ENCODE results near the gene PIK3R1. TPM values are rescaled to one million over a fixed set of nuclear protein-coding genes. Genes with fewer than 3 reads are reported as not detected.

The PIK3R1 gene
- total RNA-seq, 4 donors from 2014 or later, result 44.9 to 222 (median 81.6) TPM

DNA sequence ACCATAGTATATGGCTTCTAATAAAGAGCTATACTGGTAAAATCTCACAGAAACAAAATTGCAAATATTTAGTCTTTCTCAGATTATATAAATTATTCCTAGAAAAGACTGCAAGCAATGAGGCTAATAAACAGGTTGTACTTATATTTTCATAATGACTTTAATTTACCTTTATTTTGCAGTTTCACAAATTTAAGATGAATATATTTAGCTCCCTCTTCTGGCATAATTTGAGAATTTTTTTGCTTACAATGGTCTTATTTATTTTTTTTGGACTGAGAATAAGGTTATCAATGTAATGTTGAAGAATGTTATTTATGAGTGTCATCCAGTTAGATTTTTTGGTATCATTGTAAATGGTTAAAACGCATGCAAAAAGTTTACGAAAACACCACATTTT lies 56.7 kb downstream of the PIK3R1 start:
- H3K9me3 ChIP-seq, result no peaks in the 10 kb centered on the region
- peak overlapping the region in 3 of 4 donors; percentile 60 to 73 (median 68) for H3K27ac ChIP-seq
- no peak for DNase-seq
- intact Hi-C loops (cut with DNase I; ENCODE audit: low total_unique reads), result no loop called here
- H3K27me3 ChIP-seq, result no peaks in the 10 kb centered on the region
- 77 to 87% methylated on average over 2 of the region's 2 CpGs for WGBS, 2 donors (ENCODE audit: low coverage in 1 of 2)
- in situ Hi-C loops (cut with MboI; ENCODE audit: low pct_ligation_motif_present in 1 of 4, low pct_unique_long_range_greater_than_20kb in 1 of 4, low sequenced_read_pairs in 3 of 4), result loop anchor here in 1 of 4 donors (25.0 kb wide), 1 partner anchor 1035 kb away; no protein-coding TSS in a partner anchor
- H3K36me3 ChIP-seq, result peaks cover 0 to 17% (median 7%) of the 10 kb centered on the region in 4 donors
- H3K4me3 ChIP-seq, result no peak overlapping the region
- peaks cover 29 to 63% (median 52%) of the 10 kb centered on the region in 4 donors for H3K4me1 ChIP-seq
- TF ChIP-seq POLR2AphosphoS5 (IDR thresholded peaks at IDR 0.05), result no peak
- TF ChIP-seq, protein P1, sequence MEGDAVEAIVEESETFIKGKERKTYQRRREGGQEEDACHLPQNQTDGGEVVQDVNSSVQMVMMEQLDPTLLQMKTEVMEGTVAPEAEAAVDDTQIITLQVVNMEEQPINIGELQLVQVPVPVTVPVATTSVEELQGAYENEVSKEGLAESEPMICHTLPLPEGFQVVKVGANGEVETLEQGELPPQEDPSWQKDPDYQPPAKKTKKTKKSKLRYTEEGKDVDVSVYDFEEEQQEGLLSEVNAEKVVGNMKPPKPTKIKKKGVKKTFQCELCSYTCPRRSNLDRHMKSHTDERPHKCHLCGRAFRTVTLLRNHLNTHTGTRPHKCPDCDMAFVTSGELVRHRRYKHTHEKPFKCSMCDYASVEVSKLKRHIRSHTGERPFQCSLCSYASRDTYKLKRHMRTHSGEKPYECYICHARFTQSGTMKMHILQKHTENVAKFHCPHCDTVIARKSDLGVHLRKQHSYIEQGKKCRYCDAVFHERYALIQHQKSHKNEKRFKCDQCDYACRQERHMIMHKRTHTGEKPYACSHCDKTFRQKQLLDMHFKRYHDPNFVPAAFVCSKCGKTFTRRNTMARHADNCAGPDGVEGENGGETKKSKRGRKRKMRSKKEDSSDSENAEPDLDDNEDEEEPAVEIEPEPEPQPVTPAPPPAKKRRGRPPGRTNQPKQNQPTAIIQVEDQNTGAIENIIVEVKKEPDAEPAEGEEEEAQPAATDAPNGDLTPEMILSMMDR (IDR thresholded peaks at IDR 0.05), result peak; percentile 31 to 49 (median 34)

DNA sequence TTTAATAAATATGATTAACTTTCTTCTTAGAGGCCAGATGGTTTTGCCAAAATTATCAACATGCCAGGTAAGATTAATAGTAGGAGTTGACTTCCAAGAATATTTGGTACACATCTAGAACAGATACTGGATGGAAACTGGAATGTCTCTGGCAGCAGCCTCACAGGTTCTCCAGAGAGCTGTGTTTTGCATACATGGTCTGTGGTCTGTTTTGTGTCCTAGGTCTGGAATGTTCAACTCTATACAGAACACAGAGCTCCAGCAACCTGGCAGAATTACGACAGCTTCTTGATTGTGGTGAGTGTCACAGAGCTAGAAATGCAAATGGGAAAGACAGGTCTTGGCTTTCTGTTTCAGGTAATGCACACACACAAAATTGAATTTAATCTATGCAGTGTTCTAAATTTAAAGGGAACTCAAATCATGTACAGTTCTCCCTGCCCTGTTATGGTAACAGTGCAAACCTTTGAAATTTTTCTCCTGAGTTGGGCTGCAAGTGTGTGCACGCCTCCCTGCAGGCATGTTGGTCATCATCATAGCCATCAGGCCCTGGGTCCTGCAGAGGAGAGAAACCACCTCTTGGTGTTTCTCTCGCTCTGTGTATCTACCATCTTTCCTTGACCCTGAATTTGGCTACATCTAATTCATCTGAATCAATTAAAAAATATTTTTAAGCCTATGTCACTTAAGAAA lies 58.3 kb downstream of the PIK3R1 start:
- Histone ChIP-seq H3K4me1 (peaks cover 16 to 54% (median 36%) of the 10 kb centered on the region in 4 donors), H3K4me3 (no peak overlapping the region), H3K27me3 (no peaks in the 10 kb centered on the region), H3K9me3 (no peaks in the 10 kb centered on the region), H3K27ac (peak overlapping the region; percentile 38 to 73 (median 64)), H3K36me3 (peaks cover 0 to 23% (median 10%) of the 10 kb centered on the region in 4 donors)
- in situ Hi-C loops (cut with MboI; ENCODE audit: low pct_ligation_motif_present in 1 of 4, low pct_unique_long_range_greater_than_20kb in 1 of 4, low sequenced_read_pairs in 3 of 4) (loop anchor here in 1 of 4 donors (25.0 kb wide), 1 partner anchor 1037 kb away; no protein-coding TSS in a partner anchor), intact Hi-C loops (cut with DNase I; ENCODE audit: low total_unique reads) (no loop called here)
- 50 to 86% methylated on average over 2 to 3 of the region's 3 CpGs for WGBS, 2 donors (ENCODE audit: low coverage in 1 of 2)
- TF ChIP-seq POLR2A (IDR thresholded peaks at IDR 0.05) (no peak), EP300 (IDR thresholded peaks at IDR 0.05; ENCODE audit: low read depth) (peak; percentile 66), POLR2AphosphoS5 (IDR thresholded peaks at IDR 0.05) (peak; percentile 59 to 81 (median 66))
- no peak for DNase-seq

DNA sequence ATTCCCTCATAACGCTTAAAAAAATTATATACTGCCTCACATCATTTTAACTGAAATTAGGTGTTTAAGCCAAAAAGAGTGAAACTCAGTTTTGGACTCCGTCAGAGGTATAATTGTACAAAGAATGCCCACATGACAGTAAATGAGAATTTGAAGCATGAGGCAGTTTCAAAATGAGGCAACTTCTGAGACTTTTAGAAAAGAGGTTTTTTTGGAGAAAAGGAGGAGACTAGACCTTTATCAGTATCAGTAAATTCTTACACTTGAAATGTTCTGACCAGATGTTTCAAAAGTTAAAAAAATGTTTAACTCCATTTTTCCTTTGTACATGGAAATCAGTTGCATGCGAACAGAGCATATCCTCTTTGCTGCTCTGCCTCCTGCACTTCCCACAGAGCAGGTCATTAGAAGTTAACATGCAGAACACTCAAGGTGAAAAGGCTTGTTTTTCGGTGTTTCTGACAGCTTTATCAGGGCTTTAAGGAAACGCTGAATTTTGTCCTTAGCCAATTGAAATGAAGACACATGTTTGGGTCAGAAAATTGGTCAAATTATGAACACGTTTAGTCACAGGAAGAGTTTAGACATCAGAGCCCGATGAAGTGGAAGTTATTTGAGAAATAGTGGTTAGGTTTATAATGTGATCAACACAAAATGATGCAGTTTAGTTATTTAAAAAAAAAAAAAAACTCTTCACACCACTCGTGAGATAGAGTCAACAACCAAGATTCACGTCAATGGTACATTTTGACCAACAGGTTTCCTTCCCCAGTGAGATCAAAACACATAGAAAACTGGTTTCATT lies 59.5 kb downstream of the PIK3R1 start:
- Histone ChIP-seq H3K27ac (peak overlapping the region; percentile 38 to 73 (median 64)), H3K36me3 (peaks cover 0 to 32% (median 16%) of the 10 kb centered on the region in 4 donors), H3K9me3 (no peaks in the 10 kb centered on the region), H3K27me3 (no peaks in the 10 kb centered on the region), H3K4me1 (peaks cover 7 to 42% (median 26%) of the 10 kb centered on the region in 4 donors), H3K4me3 (no peak overlapping the region)
- TF ChIP-seq EP300 (IDR thresholded peaks at IDR 0.05; ENCODE audit: low read depth), result no peak
- TF ChIP-seq, protein P1 (IDR thresholded peaks at IDR 0.05), result no peak
- TF ChIP-seq POLR2AphosphoS5 (IDR thresholded peaks at IDR 0.05), result peak in 1 of 3 donors; percentile 28
- no peak for TF ChIP-seq POLR2A (IDR thresholded peaks at IDR 0.05)
- WGBS, 2 donors (ENCODE audit: low coverage in 1 of 2), result 69 to 70% methylated on average over 9 of the region's 9 CpGs
- no peak for DNase-seq
- intact Hi-C loops (cut with DNase I; ENCODE audit: low total_unique reads), result no loop called here
- in situ Hi-C loops (cut with MboI; ENCODE audit: low pct_ligation_motif_present in 1 of 4, low pct_unique_long_range_greater_than_20kb in 1 of 4, low sequenced_read_pairs in 3 of 4), result loop anchor here (25.0 kb wide), 3 partner anchors 187 to 1038 kb away; no protein-coding TSS in a partner anchor

DNA sequence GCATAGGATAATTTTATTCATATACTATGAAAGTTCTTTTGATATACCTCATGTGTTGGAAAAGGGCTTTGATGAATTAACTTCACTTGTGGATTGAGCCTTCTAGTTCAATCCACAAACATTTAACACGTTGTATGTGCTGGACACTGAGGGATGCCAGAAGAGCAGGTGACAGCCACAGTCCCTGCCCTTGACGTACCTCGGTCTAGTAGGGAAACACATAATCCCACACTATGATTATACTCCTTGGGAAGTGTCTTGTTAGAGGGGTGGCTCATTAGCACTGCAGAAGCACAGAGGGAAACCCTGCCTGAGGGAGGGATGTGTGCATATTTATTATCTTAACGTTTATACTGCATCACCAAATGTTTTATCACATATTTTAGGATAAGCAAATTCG lies 61.2 kb downstream of the PIK3R1 start:
- in situ Hi-C loops (cut with MboI; ENCODE audit: low pct_ligation_motif_present in 1 of 4, low pct_unique_long_range_greater_than_20kb in 1 of 4, low sequenced_read_pairs in 3 of 4), result loop anchor here (25.0 kb wide), 2 partner anchors 186 to 686 kb away; no protein-coding TSS in a partner anchor
- intact Hi-C loops (cut with DNase I; ENCODE audit: low total_unique reads), result no loop called here
- H3K4me3 ChIP-seq, result no peak overlapping the region
- no peak for TF ChIP-seq POLR2AphosphoS5 (IDR thresholded peaks at IDR 0.05)
- TF ChIP-seq POLR2A (IDR thresholded peaks at IDR 0.05), result no peak
- TF ChIP-seq, protein P1 (IDR thresholded peaks at IDR 0.05), result no peak
- no peak for TF ChIP-seq EP300 (IDR thresholded peaks at IDR 0.05; ENCODE audit: low read depth)
- no peaks in the 10 kb centered on the region for H3K9me3 ChIP-seq
- no peaks in the 10 kb centered on the region for H3K27me3 ChIP-seq
- peak overlapping the region in 1 of 4 donors; percentile 1 for H3K27ac ChIP-seq
- 58 to 84% methylated on average over 2 to 5 of the region's 5 CpGs for WGBS, 2 donors (ENCODE audit: low coverage in 1 of 2)
- no peak for DNase-seq
- peaks cover 0 to 28% (median 17%) of the 10 kb centered on the region in 4 donors for H3K4me1 ChIP-seq
- peaks cover 0 to 48% (median 23%) of the 10 kb centered on the region in 4 donors for H3K36me3 ChIP-seq
